Measurements from ENCODE around the gene ZNF529.
"Not testable (repeated sequence)": the region's sequence is repeated elsewhere in the genome, so short reads cannot be mapped to it uniquely, and the experiment has no call there.

ZNF529 gene

GRCh38 chr19:36602681-36603080, 29.6 kb upstream of the ZNF529 start:
- H3K9ac ChIP-seq (ENCODE audit: low read length); H2BK12ac ChIP-seq (ENCODE audit: low read length); H3K9me3 ChIP-seq (ENCODE audit: insufficient read depth, low read depth, low read length); H3K18ac ChIP-seq (ENCODE audit: low read length); H3K23ac ChIP-seq (ENCODE audit: low read length); H4K12ac ChIP-seq (ENCODE audit: low read depth, low read length); H3K27me3 ChIP-seq (ENCODE audit: insufficient read depth, low read length); DNase-seq; H3K14ac ChIP-seq (ENCODE audit: low read length); H3K79me2 ChIP-seq (ENCODE audit: control insufficient read depth, insufficient read depth, low read length, poor library complexity); H2BK120ac ChIP-seq (ENCODE audit: insufficient read depth, low read length, poor library complexity); H3K4me1 ChIP-seq (ENCODE audit: control insufficient read depth in 1 of 2, insufficient read depth in 2 of 2, low read length in 2 of 2); H3K4me3 ChIP-seq (ENCODE audit: low read depth, low read length); H2AK5ac ChIP-seq (ENCODE audit: low read length); H3K27ac ChIP-seq (ENCODE audit: low read depth, low read length); H3K79me1 ChIP-seq (ENCODE audit: low read length); H3K4ac ChIP-seq (ENCODE audit: low read depth, low read length); H4K91ac ChIP-seq (ENCODE audit: low read depth, low read length); H4K8ac ChIP-seq (ENCODE audit: low read depth, low read length); H2AFZ ChIP-seq (ENCODE audit: insufficient read depth, low read length, poor library complexity); H3K4me2 ChIP-seq (ENCODE audit: low read length); H2BK5ac ChIP-seq (ENCODE audit: low read depth, low read length, poor library complexity); H3K36me3 ChIP-seq (ENCODE audit: control insufficient read depth in 1 of 2, insufficient read depth in 2 of 2, low read length in 2 of 2): not testable (repeated sequence)
- no CpG with 5 or more reads among the region's 10 CpGs for WGBS (ENCODE audit: extremely low coverage, insufficient coverage, insufficient read length)

- Histone ChIP-seq H3K14ac (ENCODE audit: low read length) (no peak overlapping the region), H2AK5ac (ENCODE audit: low read length) (no peak overlapping the region), H3K36me3 (ENCODE audit: control insufficient read depth in 1 of 2, insufficient read depth in 2 of 2, low read length in 2 of 2) (peaks cover 16 to 19% of the 10 kb centered on the region in 2 experiments), H3K9me3 (ENCODE audit: insufficient read depth, low read depth, low read length) (no peaks in the 10 kb centered on the region), H2BK12ac (ENCODE audit: low read length) (no peak overlapping the region), H2BK120ac (ENCODE audit: insufficient read depth, low read length, poor library complexity) (no peak overlapping the region), H3K23ac (ENCODE audit: low read length) (no peak overlapping the region), H3K18ac (ENCODE audit: low read length) (no peak overlapping the region), H3K4me3 (ENCODE audit: low read depth, low read length) (no peak overlapping the region), H4K8ac (ENCODE audit: low read depth, low read length) (no peak overlapping the region), H2AFZ (ENCODE audit: insufficient read depth, low read length, poor library complexity) (no peak overlapping the region), H3K4me2 (ENCODE audit: low read length) (no peak overlapping the region), H3K79me1 (ENCODE audit: low read length) (no peaks in the 10 kb centered on the region), H3K9ac (ENCODE audit: low read length) (no peak overlapping the region), H3K27ac (ENCODE audit: low read depth, low read length) (no peak overlapping the region), H4K91ac (ENCODE audit: low read depth, low read length) (no peak overlapping the region), H3K4me1 (ENCODE audit: control insufficient read depth in 1 of 2, insufficient read depth in 2 of 2, low read length in 2 of 2) (peaks cover 2 to 6% of the 10 kb centered on the region in 2 experiments), H4K12ac (ENCODE audit: low read depth, low read length) (no peak overlapping the region), H2BK5ac (ENCODE audit: low read depth, low read length, poor library complexity) (no peak overlapping the region), H3K79me2 (ENCODE audit: control insufficient read depth, insufficient read depth, low read length, poor library complexity) (peaks cover 2% of the 10 kb centered on the region), H3K4ac (ENCODE audit: low read depth, low read length) (no peak overlapping the region), H3K27me3 (ENCODE audit: insufficient read depth, low read length) (no peaks in the 10 kb centered on the region)
- no peak for DNase-seq
Measured at GRCh38 chr19:36579255-36579654, 6.2 kb upstream of the ZNF529 start.

GRCh38 chr19:36577271-36577996, 4.3 kb upstream of the ZNF529 start:
- no CpG with 5 or more reads among the region's 3 CpGs for WGBS (ENCODE audit: extremely low coverage, insufficient coverage, insufficient read length)
- no peak overlapping the region for H3K4ac ChIP-seq (ENCODE audit: low read depth, low read length)

GRCh38 chr19:36574741-36575140, 1.6 kb upstream of the ZNF529 start:
- no peak for DNase-seq
- H3K4ac ChIP-seq (ENCODE audit: low read depth, low read length): no peak overlapping the region
- peaks cover 3 to 6% of the 10 kb centered on the region in 2 experiments for H3K4me1 ChIP-seq (ENCODE audit: control insufficient read depth in 1 of 2, insufficient read depth in 2 of 2, low read length in 2 of 2)
- no peak overlapping the region for H4K8ac ChIP-seq (ENCODE audit: low read depth, low read length)
- no peak overlapping the region for H2BK12ac ChIP-seq (ENCODE audit: low read length)
- H2BK5ac ChIP-seq (ENCODE audit: low read depth, low read length, poor library complexity): no peak overlapping the region
- no peak overlapping the region for H2BK120ac ChIP-seq (ENCODE audit: insufficient read depth, low read length, poor library complexity)
- no peak overlapping the region for H3K27ac ChIP-seq (ENCODE audit: low read depth, low read length)
- no peak overlapping the region for H3K23ac ChIP-seq (ENCODE audit: low read length)
- H3K4me2 ChIP-seq (ENCODE audit: low read length): peak overlapping the region; percentile 87
- no peak overlapping the region for H3K4me3 ChIP-seq (ENCODE audit: low read depth, low read length)
- H3K9ac ChIP-seq (ENCODE audit: low read length): no peak overlapping the region
- H3K18ac ChIP-seq (ENCODE audit: low read length): no peak overlapping the region
- no peak overlapping the region for H4K91ac ChIP-seq (ENCODE audit: low read depth, low read length)
- H3K36me3 ChIP-seq (ENCODE audit: control insufficient read depth in 1 of 2, insufficient read depth in 2 of 2, low read length in 2 of 2): peaks cover 15 to 16% of the 10 kb centered on the region in 2 experiments
- no CpG with 5 or more reads among the region's 2 CpGs for WGBS (ENCODE audit: extremely low coverage, insufficient coverage, insufficient read length)
- no peaks in the 10 kb centered on the region for H3K9me3 ChIP-seq (ENCODE audit: insufficient read depth, low read depth, low read length)
- H2AK5ac ChIP-seq (ENCODE audit: low read length): no peak overlapping the region
- no peaks in the 10 kb centered on the region for H3K27me3 ChIP-seq (ENCODE audit: insufficient read depth, low read length)
- H3K79me2 ChIP-seq (ENCODE audit: control insufficient read depth, insufficient read depth, low read length, poor library complexity): peaks cover 15% of the 10 kb centered on the region
- peaks cover 10% of the 10 kb centered on the region for H3K79me1 ChIP-seq (ENCODE audit: low read length)
- no peak overlapping the region for H3K14ac ChIP-seq (ENCODE audit: low read length)
- H2AFZ ChIP-seq (ENCODE audit: insufficient read depth, low read length, poor library complexity): no peak overlapping the region
- no peak overlapping the region for H4K12ac ChIP-seq (ENCODE audit: low read depth, low read length)

More at GRCh38 chr19:36577271-36577996, 4.3 kb upstream of the ZNF529 start:
- peaks cover 10% of the 10 kb centered on the region for H3K79me1 ChIP-seq (ENCODE audit: low read length)
- no peak overlapping the region for H2BK5ac ChIP-seq (ENCODE audit: low read depth, low read length, poor library complexity)
- H3K14ac ChIP-seq (ENCODE audit: low read length): no peak overlapping the region
- H2AFZ ChIP-seq (ENCODE audit: insufficient read depth, low read length, poor library complexity): no peak overlapping the region
- H3K9me3 ChIP-seq (ENCODE audit: insufficient read depth, low read depth, low read length): no peaks in the 10 kb centered on the region
- H4K12ac ChIP-seq (ENCODE audit: low read depth, low read length): no peak overlapping the region
- H4K8ac ChIP-seq (ENCODE audit: low read depth, low read length): no peak overlapping the region
- peak overlapping the region; percentile 30 for H3K27ac ChIP-seq (ENCODE audit: low read depth, low read length)
- no peak overlapping the region for H3K9ac ChIP-seq (ENCODE audit: low read length)
- no peak overlapping the region for H3K18ac ChIP-seq (ENCODE audit: low read length)
- H3K79me2 ChIP-seq (ENCODE audit: control insufficient read depth, insufficient read depth, low read length, poor library complexity): peaks cover 13% of the 10 kb centered on the region
- H3K23ac ChIP-seq (ENCODE audit: low read length): no peak overlapping the region
- DNase-seq: peak; percentile 4 to 15
- no peak overlapping the region for H3K4me2 ChIP-seq (ENCODE audit: low read length)
- no peak overlapping the region for H2AK5ac ChIP-seq (ENCODE audit: low read length)
- H3K4me3 ChIP-seq (ENCODE audit: low read depth, low read length): no peak overlapping the region
- H2BK120ac ChIP-seq (ENCODE audit: insufficient read depth, low read length, poor library complexity): no peak overlapping the region
- H3K27me3 ChIP-seq (ENCODE audit: insufficient read depth, low read length): no peaks in the 10 kb centered on the region
- H3K4me1 ChIP-seq (ENCODE audit: control insufficient read depth in 1 of 2, insufficient read depth in 2 of 2, low read length in 2 of 2): peaks cover 3 to 6% of the 10 kb centered on the region in 2 experiments
- H3K36me3 ChIP-seq (ENCODE audit: control insufficient read depth in 1 of 2, insufficient read depth in 2 of 2, low read length in 2 of 2): peaks cover 15 to 19% of the 10 kb centered on the region in 2 experiments
- H2BK12ac ChIP-seq (ENCODE audit: low read length): no peak overlapping the region
- no peak overlapping the region for H4K91ac ChIP-seq (ENCODE audit: low read depth, low read length)

Measured in trophoblast cell (in vitro differentiated cells and primary cell).